Mucosa of stomach (tissue), 1 donor: ENCODE data around the gene AAR2.

ENCODE experiments used
- H3K27me3 ChIP-seq: one replicate; pipeline ENCODE4 v1.7.0; 2013; ENCODE audit warnings: mild to moderate bottlenecking, low read length; ENCODE audit not compliant: control insufficient read depth, insufficient read depth
- H3K36me3 ChIP-seq: one replicate; pipeline ENCODE4 v1.7.0; 2013; ENCODE audit warnings: low read length; ENCODE audit not compliant: control insufficient read depth, insufficient read depth
- H3K4me1 ChIP-seq: one replicate; pipeline ENCODE4 v1.7.0; 2013; ENCODE audit warnings: mild to moderate bottlenecking, low read length; ENCODE audit not compliant: control insufficient read depth, insufficient read depth
- H3K4me3 ChIP-seq: one replicate; pipeline ENCODE4 v1.7.0; 2013; ENCODE audit warnings: low read length
- H3K9ac ChIP-seq: one replicate; pipeline ENCODE4 v1.7.0; 2013; ENCODE audit warnings: mild to moderate bottlenecking, low read length, moderate library complexity
- H3K9me3 ChIP-seq: one replicate; pipeline ENCODE4 v1.7.0; 2013; ENCODE audit warnings: mild to moderate bottlenecking, low read length, moderate library complexity; ENCODE audit not compliant: control insufficient read depth
- donor health status: Pancreatic carcinoma.

AAR2 gene

GRCh38 chr20:36275441-36276189 is 39.3 kb downstream of the AAR2 start:
- H3K27me3 ChIP-seq, result peaks cover 12% of the 10 kb centered on the region
- no peaks in the 10 kb centered on the region for H3K36me3 ChIP-seq
- H3K9ac ChIP-seq, result no peak overlapping the region
- no peaks in the 10 kb centered on the region for H3K4me1 ChIP-seq
- H3K9me3 ChIP-seq, result no peaks in the 10 kb centered on the region
- H3K4me3 ChIP-seq, result no peak overlapping the region

- no peak overlapping the region for H3K4me3 ChIP-seq
- H3K9me3 ChIP-seq, result no peaks in the 10 kb centered on the region
- H3K36me3 ChIP-seq, result no peaks in the 10 kb centered on the region
- H3K27me3 ChIP-seq, result peaks cover 12% of the 10 kb centered on the region
- no peak overlapping the region for H3K9ac ChIP-seq
- no peaks in the 10 kb centered on the region for H3K4me1 ChIP-seq
Measured at GRCh38 chr20:36277546-36277945, 41.3 kb downstream of the AAR2 start.

GRCh38 chr20:36279362-36279761 is 43.1 kb downstream of the AAR2 start:
- peaks cover 4% of the 10 kb centered on the region for H3K27me3 ChIP-seq
- no peaks in the 10 kb centered on the region for H3K9me3 ChIP-seq

GRCh38 chr20:36279776-36280175 is 43.5 kb downstream of the AAR2 start:
- no peaks in the 10 kb centered on the region for H3K4me1 ChIP-seq
- H3K4me3 ChIP-seq, result no peak overlapping the region
- H3K36me3 ChIP-seq, result no peaks in the 10 kb centered on the region
- peaks cover 4% of the 10 kb centered on the region for H3K27me3 ChIP-seq
- H3K9me3 ChIP-seq, result no peaks in the 10 kb centered on the region
- no peak overlapping the region for H3K9ac ChIP-seq

More at GRCh38 chr20:36279362-36279761, 43.1 kb downstream of the AAR2 start:
- Histone ChIP-seq H3K9ac (no peak overlapping the region), H3K4me3 (no peak overlapping the region), H3K36me3 (no peaks in the 10 kb centered on the region), H3K4me1 (no peaks in the 10 kb centered on the region)

- Histone ChIP-seq H3K36me3 (no peaks in the 10 kb centered on the region), H3K4me1 (no peaks in the 10 kb centered on the region), H3K27me3 (peaks cover 4% of the 10 kb centered on the region)
Measured at GRCh38 chr20:36281785-36282380, 45.6 kb downstream of the AAR2 start.

GRCh38 chr20:36284751-36285150 is 48.5 kb downstream of the AAR2 start:
- Histone ChIP-seq H3K9me3 (no peaks in the 10 kb centered on the region), H3K27me3 (no peaks in the 10 kb centered on the region), H3K4me1 (no peaks in the 10 kb centered on the region), H3K36me3 (no peaks in the 10 kb centered on the region), H3K9ac (no peak overlapping the region), H3K4me3 (no peak overlapping the region)

More at GRCh38 chr20:36281785-36282380, 45.6 kb downstream of the AAR2 start:
- no peaks in the 10 kb centered on the region for H3K9me3 ChIP-seq
- no peak overlapping the region for H3K4me3 ChIP-seq
- H3K9ac ChIP-seq, result no peak overlapping the region

GRCh38 chr20:36285746-36286447 is 49.6 kb downstream of the AAR2 start:
- Histone ChIP-seq H3K9ac (no peak overlapping the region), H3K9me3 (no peaks in the 10 kb centered on the region), H3K4me3 (no peak overlapping the region), H3K4me1 (no peaks in the 10 kb centered on the region), H3K27me3 (no peaks in the 10 kb centered on the region), H3K36me3 (no peaks in the 10 kb centered on the region)

GRCh38 chr20:36297656-36298055 is 61.4 kb downstream of the AAR2 start:
- peaks cover 28% of the 10 kb centered on the region for H3K27me3 ChIP-seq
- H3K36me3 ChIP-seq, result no peaks in the 10 kb centered on the region
- H3K9ac ChIP-seq, result no peak overlapping the region

GRCh38 chr20:36298061-36298460 is 61.8 kb downstream of the AAR2 start:
- Histone ChIP-seq H3K36me3 (no peaks in the 10 kb centered on the region), H3K9me3 (no peaks in the 10 kb centered on the region), H3K27me3 (peaks cover 31% of the 10 kb centered on the region), H3K4me1 (no peaks in the 10 kb centered on the region), H3K4me3 (no peak overlapping the region), H3K9ac (no peak overlapping the region)

More at GRCh38 chr20:36297656-36298055, 61.4 kb downstream of the AAR2 start:
- H3K9me3 ChIP-seq, result no peaks in the 10 kb centered on the region
- no peak overlapping the region for H3K4me3 ChIP-seq
- no peaks in the 10 kb centered on the region for H3K4me1 ChIP-seq

- Histone ChIP-seq H3K4me1 (no peaks in the 10 kb centered on the region), H3K27me3 (peaks cover 38% of the 10 kb centered on the region)
Measured at GRCh38 chr20:36298795-36299339, 62.6 kb downstream of the AAR2 start.

GRCh38 chr20:36299459-36299858 is 63.2 kb downstream of the AAR2 start:
- no peaks in the 10 kb centered on the region for H3K9me3 ChIP-seq
- H3K36me3 ChIP-seq, result no peaks in the 10 kb centered on the region
- H3K9ac ChIP-seq, result no peak overlapping the region
- H3K4me1 ChIP-seq, result no peaks in the 10 kb centered on the region
- no peak overlapping the region for H3K4me3 ChIP-seq
- H3K27me3 ChIP-seq, result peaks cover 43% of the 10 kb centered on the region

More at GRCh38 chr20:36298795-36299339, 62.6 kb downstream of the AAR2 start:
- no peak overlapping the region for H3K9ac ChIP-seq
- H3K9me3 ChIP-seq, result no peaks in the 10 kb centered on the region
- no peak overlapping the region for H3K4me3 ChIP-seq
- no peaks in the 10 kb centered on the region for H3K36me3 ChIP-seq
